Activated T-helper 1 cell treated with anti-CD3 and anti-CD28 coated beads, Interleukin-2, amount 50 U/mL, for 16 hours (primary cell): ENCODE results near the gene PHRF1.
"Not testable (repeated sequence)": the region's sequence is repeated elsewhere in the genome, so short reads cannot be mapped to it uniquely, and the experiment has no call there.

ENCODE experiments used
- DNase-seq, 2 donors: peaks; one replicate each; pipeline ENCODE4 v3.0.0-alpha.2; 2020; ENCODE audit warnings: low read depth in 1 of 2, low spot score in 1 of 2

Gene PHRF1

GRCh38 chr11:573146-573759 lies 3.0 kb upstream of the PHRF1 start:
- DNase-seq = no peak

GRCh38 chr11:574031-574570 lies 2.2 kb upstream of the PHRF1 start:
- DNase-seq = not testable (repeated sequence)

- no peak for DNase-seq
Observed at GRCh38 chr11:574632-575312, 1.5 kb upstream of the PHRF1 start.

GRCh38 chr11:575313-575995 lies 816 bp upstream of the PHRF1 start:
- no peak for DNase-seq

- DNase-seq = no peak
Observed at GRCh38 chr11:576811-577610, 741 bp downstream of the PHRF1 start.

GRCh38 chr11:577611-577894 lies 1.3 kb downstream of the PHRF1 start:
- DNase-seq = no peak

- no peak for DNase-seq
Observed at GRCh38 chr11:578276-579035, 2.2 kb downstream of the PHRF1 start.

- no peak for DNase-seq
Observed at GRCh38 chr11:579830-580601, 3.7 kb downstream of the PHRF1 start.

- no peak for DNase-seq
Observed at GRCh38 chr11:581342-581741, 5.1 kb downstream of the PHRF1 start.

GRCh38 chr11:581752-582151 lies 5.5 kb downstream of the PHRF1 start:
- no peak for DNase-seq

GRCh38 chr11:584287-584686 lies 8.0 kb downstream of the PHRF1 start:
- no peak for DNase-seq

GRCh38 chr11:586376-587316 lies 10.4 kb downstream of the PHRF1 start:
- DNase-seq = no peak

GRCh38 chr11:587546-587945 lies 11.3 kb downstream of the PHRF1 start:
- no peak for DNase-seq

GRCh38 chr11:587978-588380 lies 11.7 kb downstream of the PHRF1 start:
- peak; percentile 25 to 52 for DNase-seq

GRCh38 chr11:589798-590197 lies 13.5 kb downstream of the PHRF1 start:
- DNase-seq = no peak

GRCh38 chr11:590997-591396 lies 14.7 kb downstream of the PHRF1 start:
- DNase-seq = no peak

GRCh38 chr11:592501-592900 lies 16.2 kb downstream of the PHRF1 start:
- DNase-seq = no peak

- no peak for DNase-seq
Observed at GRCh38 chr11:592918-593317, 16.6 kb downstream of the PHRF1 start.

- DNase-seq = no peak
Observed at GRCh38 chr11:593347-593746, 17.1 kb downstream of the PHRF1 start.
